GM10248 (cell line): Measurements from ENCODE around the gene ZDHHC24.
A peak's percentile ranks its signal among the peaks of the same experiment; 100 is the strongest.

Experiments used
- CTCF ChIA-PET: fragments of 300-600 bp; sonication (Branson Sonifier 250); formaldehyde crosslinking; extraction: SDS; loops from one replicate; lab custom pipeline; 2021; ENCODE audit warnings: antibody characterized with exemption; lab: Yijun Ruan, JAX
- POLR2A ChIA-PET: fragments of 350-650 bp; sonication (Branson Sonifier 250); formaldehyde crosslinking; extraction: SDS; loops from one replicate; lab custom pipeline; 2020; ENCODE audit warnings: antibody characterized with exemption; lab: Yijun Ruan, JAX
- DNase-seq: peaks from one replicate; pipeline ENCODE4 v3.0.0; 2012; ENCODE audit errors: extremely low spot score
- CTCF ChIP-seq: IDR thresholded peaks from 2 replicates; pipeline ENCODE4 v1.5.1; 2012; ENCODE audit warnings: mild to moderate bottlenecking, low read depth; ENCODE audit errors: extremely low read depth, missing control alignments, control extremely low read depth

ZDHHC24 gene

GRCh38 chr11:66478729-66479393, 67.0 kb downstream of the ZDHHC24 start:
- TF ChIP-seq CTCF = peak; percentile 87
- ChIA-PET CTCF (interaction anchor here (1.0 to 3.4 kb wide), 18 partner anchors 11 to 200 kb away, joined by 3 to 83 read pairs (median 6); partner anchors contain the start of genes MRPL11, NPAS4, PELI3 and YIF1A), POLR2A (no interaction called here)
- peak; percentile 61 for DNase-seq

GRCh38 chr11:66477263-66478201, 68.3 kb downstream of the ZDHHC24 start:
- ChIA-PET POLR2A (no interaction called here), CTCF (interaction anchor here (1.4 to 3.4 kb wide), 13 partner anchors 10 to 201 kb away, joined by 3 to 83 read pairs (median 6); partner anchors contain the start of genes MRPL11, PELI3, RBM4B and YIF1A)
- TF ChIP-seq CTCF = no peak
- no peak for DNase-seq

- ChIA-PET POLR2A (no interaction called here), CTCF (interaction anchor here (1.6 kb wide), 1 partner anchor 202 kb away, joined by 5 read pairs; the partner anchor contains the start of gene RBM4B)
- no peak for TF ChIP-seq CTCF
- DNase-seq = no peak
These were observed 69.0 kb downstream of the ZDHHC24 start for GRCh38 chr11:66476841-66477251.

GRCh38 chr11:66476173-66476840, 69.5 kb downstream of the ZDHHC24 start:
- DNase-seq = no peak
- ChIA-PET POLR2A (no interaction called here), CTCF (interaction anchor here (1.6 kb wide), 1 partner anchor 202 kb away, joined by 5 read pairs; the partner anchor contains the start of gene RBM4B)
- no peak for TF ChIP-seq CTCF

GRCh38 chr11:66475349-66476172, 70.3 kb downstream of the ZDHHC24 start:
- TF ChIP-seq CTCF = no peak
- ChIA-PET CTCF (interaction anchor here (1.6 kb wide), 1 partner anchor 203 kb away, joined by 5 read pairs; the partner anchor contains the start of gene RBM4B), POLR2A (no interaction called here)
- no peak for DNase-seq
